K562 (cell line): ENCODE results near the gene FAM200B. TPM values are rescaled to one million over a fixed set of nuclear protein-coding genes. Genes with fewer than 3 reads are reported as not detected.

Source experiments
- ATAC-seq: fragments of 200-7000 bp; cut with Tn5 transposase; 3 replicates; pipeline ENCODE4 v1.9.1; 2020; ENCODE audit warnings: moderate library complexity
- BruUV-seq: library from RNA; stranded (reverse); fragments of 400-500 nt; replicated peaks from 2 replicates; lab custom pipeline; 2021; lab: Mats Ljungman, UMichigan
- CTCF ChIA-PET: fragments of 300-600 bp; formaldehyde crosslinking; extraction: SDS; loops from one replicate; lab custom pipeline; 2021; ENCODE audit warnings: low intra/inter-chr PET ratio; lab: Yijun Ruan, JAX
- POLR2A ChIA-PET: fragments of 300-600, 350-650 bp; sonication (Branson Sonifier 250); formaldehyde crosslinking; extraction: SDS; loops from one replicate; lab custom pipeline; 2021; ENCODE audit warnings: antibody characterized with exemption, inconsistent platforms; lab: Yijun Ruan, JAX
- DNase-seq, 4 experiments: peaks; one replicate each; pipeline versions ENCODE4 v3.0.0 to v3.0.0-alpha.2; 2011 to 2018; ENCODE audit warnings: low spot score in 3 of 4, mixed read lengths in 3 of 4; ENCODE audit errors: extremely low read depth in 1 of 4
- FAIRE-seq: peaks from 2 replicates; lab custom pipeline; 2011; peaks lifted over from hg19 to GRCh38; lab: Jason Lieb, UNC
- H2AFZ ChIP-seq: 2 replicates; pipeline ENCODE4 v1.6.0; 2011; ENCODE audit warnings: low read depth, low read length, control low read depth, inconsistent platforms
- H3K27ac ChIP-seq: fragments of 200-600 bp; 3 replicates; pipeline ENCODE4 v1.8.0; 2011; ENCODE audit warnings: low read depth, mild to moderate bottlenecking, control low read depth, inconsistent platforms, low read length, moderate library complexity, mixed read lengths; ENCODE audit errors: extremely low read depth
- H3K27me3 ChIP-seq, 2 experiments: fragments of 300-600 bp in 1 of 2; 2 replicates in 1 of 2; 3 replicates in 1 of 2; pipeline versions ENCODE4 v1.6.0 to v1.8.0; 2011; ENCODE audit warnings: inconsistent platforms in 2 of 2, low read length in 2 of 2, mild to moderate bottlenecking in 1 of 2, mixed read lengths in 1 of 2, moderate library complexity in 1 of 2; ENCODE audit not compliant: control insufficient read depth in 2 of 2, insufficient read depth in 2 of 2
- H3K36me3 ChIP-seq: fragments of 300-600 bp; 3 replicates; pipeline ENCODE4 v1.8.0; 2011; ENCODE audit warnings: mild to moderate bottlenecking, low read length, inconsistent platforms; ENCODE audit not compliant: control insufficient read depth, insufficient read depth
- H3K4me1 ChIP-seq, 2 experiments: fragments of 200-600 bp in 1 of 2; replicated peaks in 1 of 2; 2 replicates in 1 of 2; 3 replicates in 1 of 2; pipeline versions ENCODE4 v1.5.1 to v1.8.0; 2011; ENCODE audit warnings: inconsistent platforms in 2 of 2, low read length in 2 of 2, mild to moderate bottlenecking in 1 of 2, mixed read lengths in 1 of 2, moderate library complexity in 1 of 2; ENCODE audit not compliant: control insufficient read depth in 2 of 2, insufficient read depth in 2 of 2
- H3K4me2 ChIP-seq: 2 replicates; pipeline ENCODE4 v1.6.1; 2011; ENCODE audit warnings: low read length, control low read depth, inconsistent platforms, mixed read lengths; ENCODE audit not compliant: insufficient read depth
- H3K4me3 ChIP-seq: fragments of 200-600 bp; sonication (generic), shearing (Covaris generic); 2 replicates; pipeline ENCODE4 v1.5.1; 2016; ENCODE audit warnings: control low read depth, inconsistent platforms
- H3K79me2 ChIP-seq: fragments of 200-600 bp; 3 replicates; pipeline ENCODE4 v1.8.0; 2011; ENCODE audit warnings: low read length, inconsistent platforms; ENCODE audit not compliant: control insufficient read depth, insufficient read depth
- H3K9ac ChIP-seq, 2 experiments: 2 replicates each; pipeline versions ENCODE4 v1.6.0 to v1.6.1; 2011; ENCODE audit warnings: low read depth in 2 of 2, low read length in 2 of 2, control low read depth in 1 of 2, inconsistent platforms in 1 of 2, mild to moderate bottlenecking in 1 of 2, mixed read lengths in 1 of 2; ENCODE audit not compliant: insufficient read depth in 1 of 2
- H3K9me1 ChIP-seq: one replicate; pipeline ENCODE4 v1.6.0; 2011; ENCODE audit warnings: inconsistent platforms, mild to moderate bottlenecking, low read length, moderate library complexity; ENCODE audit not compliant: control insufficient read depth, insufficient read depth
- H3K9me3 ChIP-seq: replicated peaks from 2 replicates; pipeline ENCODE4 v1.5.1; 2011; ENCODE audit warnings: low read depth, low read length, inconsistent platforms; ENCODE audit not compliant: control insufficient read depth, insufficient read depth
- H4K20me1 ChIP-seq: replicated peaks from 2 replicates; pipeline ENCODE4 v1.6.1; 2011; ENCODE audit warnings: low read length, inconsistent platforms, mixed read lengths; ENCODE audit not compliant: control insufficient read depth, insufficient read depth
- FOXM1 ChIP-seq, 2 experiments: fragments of 450-650 bp in 1 of 2; sonication (generic) in 1 of 2; formaldehyde crosslinking in 1 of 2; IDR thresholded peaks; 2 replicates each; pipeline versions ENCODE4 v1.6.1 to v1.9.0; 2017 to 2022; ENCODE audit warnings: low read depth in 2 of 2, mild to moderate bottlenecking in 2 of 2, missing genetic modification reagents in 1 of 2, moderate library complexity in 1 of 2
- KDM5B ChIP-seq: fragments of 200-600 bp; sonication (generic); IDR thresholded peaks from 2 replicates; pipeline ENCODE4 v1.6.1; 2012; ENCODE audit warnings: low read depth, mild to moderate bottlenecking, moderate library complexity, low read length, control low read depth, inconsistent platforms; ENCODE audit not compliant: insufficient replicate concordance
- LARP7 ChIP-seq: fragments of 450-650 bp; IDR thresholded peaks from 2 replicates; pipeline ENCODE4 v1.6.1; 2016
- MECOM ChIP-seq: fragments of 250-450 bp; sonication (Bioruptor Pico); IDR thresholded peaks from 2 replicates; pipeline ENCODE4 v1.8.0; 2022; ENCODE audit warnings: inconsistent platforms
- MTA1 ChIP-seq: fragments of 450-650 bp; IDR thresholded peaks from 2 replicates; pipeline ENCODE4 v1.6.1; 2017; ENCODE audit warnings: borderline replicate concordance
- NFATC3 ChIP-seq: fragments of 450-650 bp; IDR thresholded peaks from 2 replicates; pipeline ENCODE4 v1.6.1; 2017; ENCODE audit warnings: mild to moderate bottlenecking
- NFXL1 ChIP-seq: fragments of 450-650 bp; formaldehyde crosslinking; IDR thresholded peaks from 2 replicates; pipeline ENCODE4 v1.4.0; 2021; ENCODE audit warnings: mild to moderate bottlenecking
- NR2C2 ChIP-seq, 2 experiments: fragments of 200-800 bp in 1 of 2; sonication (Bioruptor generic) in 1 of 2; sonication (generic) in 1 of 2; formaldehyde crosslinking in 1 of 2; IDR thresholded peaks; 2 replicates each; pipeline versions ENCODE4 v1.6.1 to v1.8.0; 2016 to 2022; ENCODE audit warnings: mild to moderate bottlenecking in 1 of 2, missing compliant biosample characterization in 1 of 2, missing genetic modification characterization in 1 of 2, missing genetic modification reagents in 1 of 2
- PYGO2 ChIP-seq: fragments of 450-650 bp; IDR thresholded peaks from 2 replicates; pipeline ENCODE4 v1.6.1; 2016; ENCODE audit warnings: mild to moderate bottlenecking, missing genetic modification characterization, moderate library complexity, missing compliant biosample characterization
- SMC3 ChIP-seq: conservative IDR thresholded peaks from 2 replicates; pipeline ENCODE4 v1.6.1; 2011; ENCODE audit warnings: low read depth, low read length, improper control_type of control experiment; ENCODE audit not compliant: insufficient read depth
- TEAD1 ChIP-seq, 2 experiments: fragments of 450-650 bp in 1 of 2; sonication (generic) in 1 of 2; formaldehyde crosslinking; IDR thresholded peaks; 2 replicates each; pipeline versions ENCODE4 v1.4.0 to v1.8.0; 2020 to 2022; ENCODE audit warnings: mild to moderate bottlenecking in 2 of 2, missing genetic modification reagents in 1 of 2
- XRCC4 ChIP-seq: IDR thresholded peaks from one replicate; pipeline ENCODE4 v1.6.1; 2011; ENCODE audit not compliant: insufficient read depth, insufficient read length; ENCODE audit errors: extremely low read depth
- ZBTB34 ChIP-seq: fragments of 250-450 bp; sonication (Bioruptor Pico); IDR thresholded peaks from 2 replicates; pipeline ENCODE4 v1.8.0; 2021; ENCODE audit warnings: mild to moderate bottlenecking, moderate library complexity
- ZFP1 ChIP-seq: fragments of 450-650 bp; formaldehyde crosslinking; IDR thresholded peaks from 2 replicates; pipeline ENCODE4 v1.4.0; 2020; ENCODE audit warnings: mild to moderate bottlenecking, mixed read lengths
- ZFPM2 ChIP-seq: fragments of 250-450 bp; sonication (Bioruptor Pico); IDR thresholded peaks from 2 replicates; pipeline ENCODE4 v1.5.1; 2022; ENCODE audit warnings: mild to moderate bottlenecking
- ZNF449 ChIP-seq: fragments of 250-450 bp; sonication (Bioruptor Pico); IDR thresholded peaks from 2 replicates; pipeline ENCODE4 v1.8.0; 2022; ENCODE audit warnings: moderate library complexity, mild to moderate bottlenecking, inconsistent platforms
- WGBS: fragments of 100-300 bp; shearing (Covaris generic); methylation state at CpG from one replicate; pipeline ENCODE4 v1.1.6; 2016; ENCODE audit warnings: low coverage, mixed read lengths; ENCODE audit not compliant: insufficient coverage; ENCODE audit errors: missing lambda C conversion rate; 5-methylcytosine and 5-hydroxymethylcytosine counted together
- in situ Hi-C: fragments of 300-500 bp; cut with MboI; formaldehyde crosslinking; loops from 4 replicates; pipeline ENCODE4 v1.15.0; 2018; ENCODE audit warnings: inconsistent platforms, mixed read lengths
- intact Hi-C: fragments of 100-400 bp; cut with micrococcal nuclease; formaldehyde crosslinking; loops from 2 replicates; pipeline ENCODE4 v1.14.2; 2022
- polyA plus RNA-seq, 8 experiments: library from polyadenylated mRNA; depleted of rRNA in 4 of 8; stranded (reverse) in 5 of 8; unstranded in 3 of 8; fragments of >200 nt; fragmentation: Nextera tagmentation in 2 of 8; fragmentation: Illumina TruSeq in 1 of 8; extraction: Ambion mirVana in 2 of 8; extraction: Trizol in 1 of 8; gene quantifications; 2 replicates each; pipeline versions ENCODE4 v1.2.1 to v1.2.3, GENCODE V29; 2011 to 2014; ENCODE audit warnings: inconsistent platforms in 1 of 8, missing spikeins in 1 of 8
- total RNA-seq, 7 experiments: library from RNA; depleted of rRNA in 6 of 7; stranded (reverse); fragments of >200 nt in 6 of 7; fragmentation: Illumina TruSeq in 2 of 7; extraction: Trizol in 2 of 7; gene quantifications; 2 replicates each; pipeline versions ENCODE4 v1.2.1 to v1.2.3, GENCODE V29; 2011 to 2021; ENCODE audit warnings: low replicate concordance in 1 of 7

The FAM200B gene
- total and polyA plus RNA-seq, 9 of the 15 experiments (the other 6 are each of a cell fraction or from before 2014, with no cell fraction given) = 17.4 to 48.0 (median 25.5) TPM

GRCh38 chr4:15653864-15654592, 27.6 kb upstream of the FAM200B start:
- ATAC-seq = peak; percentile 76
- Histone ChIP-seq H3K9ac (peak overlapping the region; percentile 82 to 95), H3K27ac (peak overlapping the region; percentile 81), H3K9me1 (no peaks in the 10 kb centered on the region), H3K36me3 (peaks cover 7% of the 10 kb centered on the region; the same call in 1 of the 3 replicates), H3K9me3 (0 out of 2 replicates have a peak, but pooled peaks cover 3% of the 10 kb centered on the region), H2AFZ (peak overlapping the region; percentile 73), H3K79me2 (peaks cover 58% of the 10 kb centered on the region), H3K27me3 (no peaks in the 10 kb centered on the region), H3K4me1 (peaks cover 15 to 21% of the 10 kb centered on the region in 2 experiments), H4K20me1 (no peaks in the 10 kb centered on the region), H3K4me2 (peak overlapping the region; percentile 82), H3K4me3 (peak overlapping the region; percentile 84)
- in situ Hi-C loops (loop anchor here (25.0 kb wide), 1 partner anchor 642 kb away; the partner anchor contains the start of gene CPEB2), intact Hi-C loops (loop anchor here (1.0 to 10.0 kb wide), 6 partner anchors 27 to 649 kb away; partner anchors contain the start of genes CPEB2, FAM200B and TAPT1)
- peak; percentile 22 to 80 (median 47) for DNase-seq
- 2% methylated on average over 7 of the region's 7 CpGs for WGBS
- BruUV-seq = TSS peak; percentile 52
- peak; percentile 88 for FAIRE-seq
- CTCF ChIA-PET = no interaction called here
- POLR2A ChIA-PET = interaction anchor here (0.7 to 1.6 kb wide), 6 partner anchors 9 to 59 kb away, joined by 3 to 9 read pairs (median 3); partner anchors contain the start of gene FAM200B
- TF ChIP-seq KDM5B (no peak), LARP7 (no peak), NFXL1 (CRISPR knock-in tag) (no peak), FOXM1 (IDR thresholded peaks at IDR 0.05; ENCODE audit: low read depth) (no peak), FOXM1 (CRISPR knock-in tag; IDR thresholded peaks at IDR 0.05; ENCODE audit: low read depth) (no peak), ZFP1 (CRISPR knock-in tag) (no peak), XRCC4 (no peak), ZBTB34 (CRISPR knock-in tag) (no peak), ZNF449 (CRISPR knock-in tag) (no peak), NFATC3 (no peak), MTA1 (no peak), ZFPM2 (no peak), SMC3 (no peak), MECOM (CRISPR knock-in tag) (no peak), PYGO2 (no peak), TEAD1 (CRISPR knock-in tag; IDR thresholded peaks at IDR 0.05) (no peak), NR2C2 (CRISPR knock-in tag; IDR thresholded peaks at IDR 0.05) (no peak), NR2C2 (tag; IDR thresholded peaks at IDR 0.05) (no peak)
